Measurements from ENCODE around the gene NPEPL1.

Gene NPEPL1

GRCh38 chr20:58702859-58703648 is 10.5 kb downstream of the NPEPL1 start:
- DNase-seq, result no peak

- no peak for DNase-seq
Observed at GRCh38 chr20:58703765-58704371, 11.3 kb downstream of the NPEPL1 start.

DNA sequence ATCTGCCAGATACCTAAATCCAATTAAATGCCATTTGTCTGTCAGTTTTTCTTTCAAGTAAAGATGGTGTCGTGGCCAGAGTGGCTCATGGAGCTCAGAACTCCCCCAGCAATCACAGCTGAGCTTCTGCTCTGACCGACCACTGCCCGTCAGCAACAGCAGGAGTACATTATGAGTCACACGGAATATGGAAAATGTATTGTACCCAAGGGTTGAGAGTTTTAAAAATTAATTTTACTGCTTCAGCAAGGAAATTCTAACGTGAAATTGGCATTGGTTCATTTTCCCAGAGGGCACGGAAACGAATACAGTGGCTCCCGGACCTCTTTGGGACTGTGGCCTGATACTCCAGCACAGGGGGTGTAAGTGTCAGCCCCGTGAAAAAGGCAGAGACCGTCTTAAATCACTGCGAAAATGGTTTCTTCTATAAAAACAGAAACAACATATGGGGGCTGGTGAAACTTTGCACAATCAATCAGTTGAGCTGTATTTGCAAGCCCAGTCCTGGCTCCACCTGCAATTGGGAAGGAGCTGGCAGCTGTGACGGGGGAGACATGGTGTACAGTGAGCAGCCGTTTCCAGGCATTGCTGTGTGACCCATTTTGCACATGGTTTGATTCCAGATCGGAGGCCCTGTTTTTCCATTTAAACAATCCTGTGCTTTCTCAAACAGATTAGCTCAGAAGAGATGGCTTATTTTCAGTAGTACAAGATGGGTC is 12.8 kb downstream of the NPEPL1 start:
- no peak for DNase-seq

DNA sequence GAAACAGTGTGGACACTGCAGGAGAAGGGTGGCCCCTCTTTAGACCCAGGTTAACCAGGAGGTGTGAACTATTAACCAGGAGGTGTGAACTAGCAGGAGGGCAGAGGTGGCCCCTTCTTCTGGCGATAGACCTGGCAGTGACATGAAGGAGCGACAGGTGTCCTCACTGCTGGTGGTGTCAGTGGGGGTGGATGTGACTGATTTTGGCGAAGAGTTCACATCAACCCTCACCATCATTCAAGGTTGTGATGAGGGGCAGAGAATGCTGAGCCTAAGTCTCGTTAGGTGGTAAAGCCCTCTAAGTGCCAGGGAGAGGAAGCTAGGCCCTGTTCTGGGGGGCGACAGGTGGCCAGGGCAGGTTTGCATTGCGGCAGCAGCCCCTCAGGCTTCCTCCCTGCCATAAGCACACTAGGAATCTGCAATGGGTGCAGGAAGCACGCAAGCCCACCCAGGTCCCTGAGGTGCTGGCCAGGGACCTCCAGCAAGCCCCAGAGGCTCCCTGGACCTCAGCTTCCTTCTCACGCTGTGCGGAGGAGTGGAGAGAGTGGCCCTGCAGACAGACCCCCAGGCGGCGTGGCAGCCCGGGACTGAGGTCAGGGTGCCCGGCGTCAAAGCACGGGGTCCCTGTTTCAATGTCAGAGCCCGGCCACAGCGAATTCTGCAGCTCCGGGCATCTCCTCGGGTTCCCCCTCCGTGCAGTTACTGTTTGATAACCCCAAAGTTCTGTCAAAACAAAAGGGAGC is 13.7 kb downstream of the NPEPL1 start:
- DNase-seq, result no peak

DNA sequence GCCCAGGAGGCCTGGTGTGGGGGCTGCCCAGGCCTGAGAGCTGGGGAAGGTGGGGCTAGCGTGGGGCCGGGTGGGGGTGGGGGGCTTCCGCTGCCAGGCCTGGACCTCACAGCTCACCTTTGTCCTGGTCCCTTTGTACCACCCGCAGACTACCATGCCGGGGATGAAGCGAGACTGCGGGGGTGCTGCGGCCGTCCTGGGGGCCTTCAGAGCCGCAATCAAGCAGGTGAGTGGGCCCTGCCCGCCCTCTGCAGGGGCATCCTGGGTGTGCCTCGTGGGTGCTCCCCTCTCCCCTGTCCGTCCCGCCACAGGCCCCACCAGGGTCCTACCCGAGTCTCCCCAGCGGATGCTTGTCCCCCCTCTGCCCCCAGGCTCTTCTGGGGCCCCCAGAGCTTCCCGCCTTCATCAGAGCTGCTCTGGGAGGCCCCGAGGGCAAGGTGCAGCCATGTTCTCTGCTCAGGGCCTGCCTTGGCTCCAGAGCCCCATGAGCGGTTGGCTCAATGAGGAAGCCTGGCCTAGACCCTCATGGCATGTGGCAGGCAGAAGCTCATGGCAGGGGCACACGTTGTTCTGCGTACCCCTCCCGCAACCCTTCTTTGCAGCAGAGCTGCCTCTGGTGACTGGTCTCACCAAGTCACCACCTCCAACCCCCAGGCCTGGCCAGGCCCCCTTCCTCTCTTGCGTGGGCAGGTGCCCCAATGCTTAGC is 14.5 kb downstream of the NPEPL1 start:
- DNase-seq, result no peak

- no peak for DNase-seq
Observed at GRCh38 chr20:58707770-58708169, 15.2 kb downstream of the NPEPL1 start.

DNA sequence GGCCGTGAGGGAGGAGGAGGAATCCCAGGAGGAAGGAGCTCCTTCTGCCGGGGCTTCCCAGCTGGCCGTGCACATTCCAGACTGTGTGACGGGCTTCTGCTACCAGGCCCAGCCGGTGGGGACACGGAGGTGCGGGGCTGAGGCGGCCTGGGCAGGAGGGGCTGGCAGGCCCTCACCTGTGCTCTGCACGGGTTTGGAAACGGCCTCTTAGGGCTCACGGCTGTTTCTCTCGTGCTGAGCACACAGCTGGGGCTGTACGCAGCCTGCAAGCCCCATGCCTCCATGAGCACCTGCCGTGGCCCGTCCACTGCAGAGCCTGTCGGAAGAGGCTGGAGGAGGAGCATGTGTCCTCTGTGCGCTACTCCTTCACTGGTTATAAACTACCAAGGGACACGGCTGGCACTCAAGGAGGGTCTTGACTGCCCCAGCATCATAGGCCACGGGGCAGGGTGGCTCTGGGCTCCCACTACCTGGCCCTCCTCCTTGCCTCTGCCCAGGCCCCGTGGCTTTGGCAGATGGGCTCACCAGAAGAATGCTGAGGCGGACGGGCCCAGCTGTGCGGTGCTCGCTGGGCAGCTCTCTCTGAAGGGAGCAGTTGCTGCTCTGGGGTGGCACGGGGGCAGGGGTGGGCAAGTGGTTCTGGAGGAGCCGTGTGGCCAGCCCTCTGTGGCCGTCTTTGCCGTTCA is 15.8 kb downstream of the NPEPL1 start:
- no peak for DNase-seq

DNA sequence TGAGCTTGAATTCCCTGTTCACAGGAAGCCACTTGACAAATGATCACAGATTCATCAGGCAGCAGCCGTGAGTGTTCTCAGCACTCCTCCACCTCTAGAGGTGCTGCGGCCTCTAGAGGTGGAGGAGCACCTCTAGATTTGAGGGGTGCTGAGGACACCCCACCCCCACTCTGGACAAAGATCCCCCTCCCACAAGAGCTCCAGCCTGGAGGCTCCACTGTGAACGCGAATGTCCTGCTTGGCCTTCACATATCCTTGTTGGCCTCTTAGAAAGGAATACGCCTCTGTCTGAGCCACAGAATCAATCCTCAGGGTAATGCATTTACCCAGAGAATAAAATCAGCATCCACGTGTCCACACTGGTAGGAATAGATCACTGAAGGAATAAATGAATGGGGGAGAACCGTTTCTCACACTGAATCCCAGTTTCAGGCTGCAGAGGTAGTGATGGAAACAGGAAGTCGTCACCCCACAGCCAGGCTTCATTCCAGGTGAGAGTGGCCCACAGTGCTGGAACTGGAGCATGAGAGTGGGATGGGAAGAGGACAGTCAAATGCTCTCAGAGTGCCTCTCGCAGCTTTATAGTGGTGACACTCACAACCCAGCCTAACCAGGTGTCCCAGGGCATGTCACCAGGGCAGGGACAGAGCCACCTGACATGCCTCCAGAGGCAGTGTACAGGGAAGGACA is 16.6 kb downstream of the NPEPL1 start:
- DNase-seq, result no peak

DNA sequence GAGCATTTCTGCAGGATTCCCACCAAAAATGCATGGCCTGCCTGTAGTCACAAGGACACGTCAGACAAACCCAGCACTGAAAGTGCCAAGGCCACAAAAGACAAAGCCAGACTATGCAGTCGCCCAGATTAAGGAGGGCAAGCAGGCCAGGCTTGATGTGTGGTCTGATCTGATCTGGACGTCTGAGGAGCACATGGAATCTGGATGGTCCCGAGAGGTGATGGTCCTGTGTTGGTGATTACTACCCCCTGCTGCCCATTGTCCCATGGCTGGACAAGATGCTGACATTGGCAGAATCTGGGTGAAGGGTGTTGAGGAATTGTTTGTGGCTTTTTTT is 17.1 kb downstream of the NPEPL1 start:
- no peak for DNase-seq

GRCh38 chr20:58710481-58711265 is 18.1 kb downstream of the NPEPL1 start:
- DNase-seq, result no peak

DNA sequence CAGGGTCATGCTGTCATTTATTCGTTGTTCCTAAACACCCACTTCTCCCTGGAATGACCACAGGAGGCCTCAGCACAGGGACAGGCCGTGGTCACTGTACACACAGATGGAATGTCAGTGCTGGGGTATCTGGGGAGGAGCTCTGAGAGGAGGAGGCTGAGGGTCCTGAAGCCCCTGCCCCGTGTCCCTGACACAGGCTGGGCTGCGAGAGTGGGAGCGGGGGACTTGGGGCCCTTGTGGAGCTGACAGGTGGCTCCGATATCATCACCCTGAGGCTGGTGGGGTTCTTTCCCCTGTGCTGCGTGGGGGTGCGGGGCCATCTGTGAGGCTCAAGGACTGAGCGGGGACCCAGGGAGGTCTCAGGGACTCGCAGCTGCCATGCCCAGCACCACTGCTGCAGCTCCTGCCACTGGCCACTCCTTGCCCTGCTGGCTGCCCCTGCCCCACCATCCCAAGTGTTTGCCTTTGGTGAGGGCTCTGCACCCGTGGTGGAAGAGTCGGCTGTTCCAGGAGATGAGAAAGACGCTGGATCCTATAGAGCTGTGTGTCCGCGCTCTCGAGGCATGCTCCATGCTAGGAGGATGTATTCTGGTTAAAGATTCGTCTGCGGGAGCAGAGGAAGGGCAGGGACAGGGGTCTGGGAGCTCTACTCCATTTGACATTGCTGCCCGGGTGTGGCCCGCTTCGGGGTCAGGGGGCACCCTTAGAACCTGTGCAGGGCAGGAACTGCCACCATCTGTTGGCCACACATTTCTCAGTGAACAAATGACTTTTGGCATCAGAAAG is 18.9 kb downstream of the NPEPL1 start:
- no peak for DNase-seq

- no peak for DNase-seq
Observed at GRCh38 chr20:58712151-58712791, 19.7 kb downstream of the NPEPL1 start.

DNA sequence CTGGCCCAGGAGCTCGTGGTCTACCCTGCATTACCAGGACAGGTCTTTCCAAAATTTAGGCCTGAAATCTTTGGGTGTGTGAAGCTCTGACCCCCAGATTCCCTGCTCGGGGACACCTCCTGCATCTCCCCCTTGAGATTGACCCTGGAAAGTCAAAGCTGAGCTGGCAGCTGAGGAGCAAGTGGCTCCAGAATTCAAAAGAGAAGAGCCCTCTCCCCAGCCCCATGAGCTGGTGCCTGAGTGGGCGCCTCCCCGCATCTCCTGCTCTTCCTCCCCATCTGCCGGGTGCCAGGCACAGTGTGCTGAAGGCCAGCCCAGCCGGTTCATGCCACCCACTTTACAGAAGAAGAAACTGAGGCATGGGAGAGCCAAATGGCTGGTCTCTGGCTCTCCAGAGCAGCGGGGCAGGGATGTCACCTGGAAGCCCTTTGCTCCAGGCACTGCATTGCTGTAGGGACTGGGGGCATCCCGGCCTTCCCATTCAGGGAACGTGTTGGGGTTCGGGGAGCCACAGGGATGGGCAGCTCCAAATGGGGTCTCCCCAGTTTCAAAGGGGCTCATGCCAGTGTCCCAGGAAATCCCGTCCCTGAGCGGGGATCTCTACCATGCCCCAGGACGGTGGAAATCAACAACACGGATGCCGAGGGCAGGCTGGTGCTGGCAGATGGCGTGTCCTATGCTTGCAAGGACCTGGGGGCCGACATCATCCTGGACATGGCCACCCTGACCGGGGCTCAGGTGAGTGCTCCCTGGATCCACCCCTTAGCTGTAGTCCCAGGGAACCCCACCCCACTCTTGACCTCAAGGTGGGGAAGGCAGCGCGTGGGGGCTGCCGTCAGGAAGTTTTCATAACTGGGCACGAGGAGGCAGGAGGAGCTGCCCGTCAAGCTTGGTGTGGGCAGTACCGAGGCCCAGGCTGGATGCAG is 20.5 kb downstream of the NPEPL1 start:
- no peak for DNase-seq

DNA sequence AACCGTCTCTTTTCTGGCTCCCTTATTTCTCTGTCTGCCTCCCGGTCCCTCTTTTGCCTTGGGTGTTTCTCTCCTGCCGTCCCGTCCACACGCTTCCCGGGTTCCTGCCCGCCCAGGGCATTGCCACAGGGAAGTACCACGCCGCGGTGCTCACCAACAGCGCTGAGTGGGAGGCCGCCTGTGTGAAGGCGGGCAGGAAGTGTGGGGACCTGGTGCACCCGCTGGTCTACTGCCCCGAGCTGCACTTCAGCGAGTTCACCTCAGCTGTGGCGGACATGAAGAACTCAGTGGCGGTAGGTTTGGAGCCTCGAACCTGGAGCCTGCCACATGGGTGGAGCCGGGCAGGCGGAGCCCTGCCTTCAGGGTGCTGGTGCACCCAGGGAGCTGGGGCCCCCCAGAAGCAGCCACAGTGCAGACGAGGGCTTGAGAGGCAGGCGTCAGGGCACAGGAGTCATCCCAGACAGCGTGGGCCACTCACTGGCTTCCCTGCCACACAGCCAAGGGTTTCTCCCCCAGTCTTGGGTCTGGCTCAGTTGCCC is 21.3 kb downstream of the NPEPL1 start:
- no peak for DNase-seq

- no peak for DNase-seq
Observed at GRCh38 chr20:58714340-58714922, 21.8 kb downstream of the NPEPL1 start.

DNA sequence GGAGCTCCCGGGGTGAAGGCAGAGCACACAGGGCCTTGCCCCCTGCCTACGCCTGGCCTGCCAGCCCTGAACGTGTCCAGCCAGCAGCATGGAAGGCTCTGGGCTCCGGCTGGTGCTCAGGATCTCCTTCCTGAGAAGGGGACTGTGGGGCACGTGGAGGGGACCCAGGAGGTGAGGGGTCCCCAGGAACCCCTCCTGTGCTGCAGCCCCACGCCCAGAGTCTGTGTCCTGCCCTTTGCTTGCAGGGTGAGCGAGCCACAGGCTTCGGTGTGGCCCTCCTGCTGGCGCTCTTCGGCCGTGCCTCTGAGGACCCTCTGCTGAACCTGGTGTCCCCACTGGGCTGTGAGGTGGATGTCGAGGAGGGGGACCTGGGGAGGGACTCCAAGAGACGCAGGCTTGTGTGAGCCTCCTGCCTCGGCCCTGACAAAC is 22.3 kb downstream of the NPEPL1 start:
- DNase-seq, result no peak

DNA sequence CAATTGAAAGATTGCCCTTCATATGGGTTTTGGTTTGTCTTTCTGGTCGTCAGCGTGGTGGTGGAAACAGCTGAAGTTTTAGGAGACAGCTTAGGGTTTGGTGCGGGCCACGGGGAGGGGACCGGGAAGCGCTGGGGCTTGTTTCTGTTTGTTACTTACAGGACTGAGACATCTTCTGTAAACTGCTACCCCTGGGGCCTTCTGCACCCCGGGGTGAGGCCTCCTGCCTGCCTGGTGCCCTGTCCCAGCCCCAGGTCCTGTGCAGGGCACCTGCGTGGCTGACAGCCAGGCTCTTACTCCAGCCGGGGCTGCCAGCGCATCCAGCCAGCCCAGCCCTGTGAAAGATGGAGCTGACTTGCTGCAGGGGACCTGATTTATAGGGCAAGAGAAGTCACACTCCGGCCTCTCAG is 22.8 kb downstream of the NPEPL1 start:
- DNase-seq, result no peak

Data from activated effector memory CD4-positive, alpha-beta T cell treated with Interleukin-2 at 50 U/mL for 16 hours (primary cell).